CD14-positive monocyte (primary cell): ENCODE measurements around the gene P2RX5. TPM values are rescaled to one million over a fixed set of nuclear protein-coding genes. Genes with fewer than 3 reads are reported as not detected.

ENCODE experiments used
- DNase-seq, 3 donors: peaks; one replicate each; pipeline ENCODE4 v3.0.0-alpha.2; 2011 to 2022
- H2AFZ ChIP-seq: 2 replicates; pipeline ENCODE4 v1.6.0; 2012; ENCODE audit warnings: mild to moderate bottlenecking, low read depth, low read length, inconsistent platforms; ENCODE audit not compliant: insufficient read depth, poor library complexity, severe bottlenecking
- H3K27ac ChIP-seq, 2 donors: 1 replicate in 1 of 2; 2 replicates in 1 of 2; pipeline ENCODE4 v1.5.1; 2012 to 2013; ENCODE audit warnings: low read length in 2 of 2, control low read depth in 1 of 2, inconsistent platforms in 1 of 2, low read depth in 1 of 2, mild to moderate bottlenecking in 1 of 2
- H3K27me3 ChIP-seq, 2 donors: one replicate each; pipeline versions ENCODE4 v1.6.0 to v1.6.1; 2011 to 2013; ENCODE audit warnings: low read length in 2 of 2; ENCODE audit not compliant: control insufficient read depth in 2 of 2, insufficient read depth in 2 of 2
- H3K36me3 ChIP-seq, 2 donors: replicated peaks in 1 of 2; 1 replicate in 1 of 2; 2 replicates in 1 of 2; pipeline versions ENCODE4 v1.5.1 to v1.6.1; 2012 to 2013; ENCODE audit warnings: low read length in 2 of 2, control low read depth in 1 of 2, inconsistent platforms in 1 of 2, mild to moderate bottlenecking in 1 of 2; ENCODE audit not compliant: insufficient read depth in 2 of 2, control insufficient read depth in 1 of 2
- H3K4me1 ChIP-seq, 2 donors: 1 replicate in 1 of 2; 2 replicates in 1 of 2; pipeline versions ENCODE4 v1.5.1 to v1.6.1; 2012 to 2013; ENCODE audit warnings: low read length in 2 of 2, control low read depth in 1 of 2, inconsistent platforms in 1 of 2, mild to moderate bottlenecking in 1 of 2, moderate library complexity in 1 of 2; ENCODE audit not compliant: insufficient read depth in 2 of 2, control insufficient read depth in 1 of 2
- H3K4me2 ChIP-seq: replicated peaks from 2 replicates; pipeline ENCODE3; 2012; ENCODE audit warnings: low read length, moderate library complexity, mild to moderate bottlenecking; ENCODE audit not compliant: poor library complexity, severe bottlenecking; ENCODE audit errors: extremely low read depth
- H3K4me3 ChIP-seq, 3 experiments: fragments of 200-600 bp in 1 of 3; sonication (generic) in 1 of 3; replicated peaks in 1 of 3; 1 replicate in 2 of 3; 2 replicates in 1 of 3; pipeline ENCODE4 v1.5.1; 2011 to 2013; ENCODE audit warnings: low read length in 3 of 3, mild to moderate bottlenecking in 3 of 3, control low read depth in 2 of 3, low read depth in 2 of 3, inconsistent platforms in 1 of 3, moderate library complexity in 1 of 3
- H3K79me2 ChIP-seq: 2 replicates; pipeline ENCODE4 v1.6.0; 2012; ENCODE audit warnings: mild to moderate bottlenecking, control low read depth, inconsistent platforms, low read length, moderate library complexity; ENCODE audit not compliant: insufficient read depth
- H3K9ac ChIP-seq: 2 replicates; pipeline ENCODE4 v1.6.0; 2017; ENCODE audit warnings: low read length, mild to moderate bottlenecking; ENCODE audit not compliant: insufficient read depth, poor library complexity, severe bottlenecking
- H3K9me3 ChIP-seq, 2 donors: replicated peaks in 1 of 2; 1 replicate in 1 of 2; 2 replicates in 1 of 2; pipeline versions ENCODE4 v1.5.1 to v1.6.1; 2012 to 2013; ENCODE audit warnings: low read length in 2 of 2, control low read depth in 1 of 2; ENCODE audit not compliant: control insufficient read depth in 1 of 2, insufficient read depth in 1 of 2
- H4K20me1 ChIP-seq: 2 replicates; pipeline ENCODE4 v1.6.0; 2012; ENCODE audit warnings: mild to moderate bottlenecking, low read length, control low read depth, moderate library complexity; ENCODE audit not compliant: insufficient read depth
- H3K27ac Mint-ChIP-seq, 7 donors: one replicate each; pipeline ENCODE4 v1.8.0; 2020; ENCODE audit warnings: mild to moderate bottlenecking in 7 of 7, mixed read lengths in 7 of 7, moderate library complexity in 6 of 7, inconsistent platforms in 2 of 7
- H3K27me3 Mint-ChIP-seq, 3 donors: one replicate each; pipeline ENCODE4 v1.8.0; 2021 to 2022; ENCODE audit warnings: low read depth in 3 of 3, mild to moderate bottlenecking in 3 of 3, mixed read lengths in 3 of 3, moderate library complexity in 3 of 3, inconsistent platforms in 1 of 3
- H3K36me3 Mint-ChIP-seq, 2 donors: one replicate each; pipeline ENCODE4 v1.8.0; 2020; ENCODE audit warnings: mixed read lengths in 2 of 2, inconsistent platforms in 1 of 2, mild to moderate bottlenecking in 1 of 2
- H3K4me1 Mint-ChIP-seq: one replicate; pipeline ENCODE4 v1.8.0; 2020; ENCODE audit warnings: mild to moderate bottlenecking, mixed read lengths
- H3K4me3 Mint-ChIP-seq, 2 donors: one replicate each; pipeline ENCODE4 v1.8.0; 2020; ENCODE audit warnings: mild to moderate bottlenecking in 2 of 2, mixed read lengths in 2 of 2, moderate library complexity in 1 of 2
- H3K9me3 Mint-ChIP-seq, 7 donors: one replicate each; pipeline ENCODE4 v1.8.0; 2020 to 2022; ENCODE audit warnings: mixed read lengths in 7 of 7, mild to moderate bottlenecking in 6 of 7, moderate library complexity in 6 of 7, inconsistent platforms in 2 of 7
- WGBS: methylation state at CpG from one replicate; pipeline ENCODE4 v1.1.5; 2013; ENCODE audit warnings: missing lambda C conversion rate; ENCODE audit not compliant: insufficient coverage; 5-methylcytosine and 5-hydroxymethylcytosine counted together
- intact Hi-C, 2 donors: fragments of 100-400 bp; cut with micrococcal nuclease; formaldehyde crosslinking; loops; one replicate each; pipeline versions ENCODE4 v1.15.0 to v1.15.1; 2023
- polyA plus RNA-seq, 3 donors: library from polyadenylated mRNA; depleted of rRNA in 1 of 3; unstranded in 2 of 3; stranded (reverse) in 1 of 3; fragments of 300-500 nt in 2 of 3; fragments of >200 nt in 1 of 3; fragmentation: Illumina TruSeq in 2 of 3; gene quantifications; 1 replicate in 2 of 3; 2 replicates in 1 of 3; pipeline ENCODE4 v1.2.3, GENCODE V29; 2012 to 2021
- TF ChIP-seq, protein P1 (sequence below): fragments of 200-600 bp; IDR thresholded peaks from one replicate; pipeline ENCODE4 v1.8.0; 2022; ENCODE audit warnings: antibody characterized with exemption, mild to moderate bottlenecking

The P2RX5 gene
- polyA plus RNA-seq, 3 donors: 0.64 to 8.8 (median 3.4) TPM

GRCh38 chr17:3660311-3660891 lies 35.6 kb downstream of the P2RX5 start:
- H3K79me2 ChIP-seq: no peaks in the 10 kb centered on the region
- H2AFZ ChIP-seq: no peak overlapping the region
- no peak overlapping the region for H3K4me3 ChIP-seq
- H3K4me1 ChIP-seq: no peaks in the 10 kb centered on the region
- TF ChIP-seq, protein P1, sequence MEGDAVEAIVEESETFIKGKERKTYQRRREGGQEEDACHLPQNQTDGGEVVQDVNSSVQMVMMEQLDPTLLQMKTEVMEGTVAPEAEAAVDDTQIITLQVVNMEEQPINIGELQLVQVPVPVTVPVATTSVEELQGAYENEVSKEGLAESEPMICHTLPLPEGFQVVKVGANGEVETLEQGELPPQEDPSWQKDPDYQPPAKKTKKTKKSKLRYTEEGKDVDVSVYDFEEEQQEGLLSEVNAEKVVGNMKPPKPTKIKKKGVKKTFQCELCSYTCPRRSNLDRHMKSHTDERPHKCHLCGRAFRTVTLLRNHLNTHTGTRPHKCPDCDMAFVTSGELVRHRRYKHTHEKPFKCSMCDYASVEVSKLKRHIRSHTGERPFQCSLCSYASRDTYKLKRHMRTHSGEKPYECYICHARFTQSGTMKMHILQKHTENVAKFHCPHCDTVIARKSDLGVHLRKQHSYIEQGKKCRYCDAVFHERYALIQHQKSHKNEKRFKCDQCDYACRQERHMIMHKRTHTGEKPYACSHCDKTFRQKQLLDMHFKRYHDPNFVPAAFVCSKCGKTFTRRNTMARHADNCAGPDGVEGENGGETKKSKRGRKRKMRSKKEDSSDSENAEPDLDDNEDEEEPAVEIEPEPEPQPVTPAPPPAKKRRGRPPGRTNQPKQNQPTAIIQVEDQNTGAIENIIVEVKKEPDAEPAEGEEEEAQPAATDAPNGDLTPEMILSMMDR: no peak
- no peaks in the 10 kb centered on the region for H3K27me3 ChIP-seq
- no peak overlapping the region for H3K27ac ChIP-seq
- Mint-ChIP-seq H3K4me1 (peaks cover 3% of the 10 kb centered on the region), H3K36me3 (peaks cover 19 to 58% of the 10 kb centered on the region in 2 donors), H3K9me3 (no peaks in the 10 kb centered on the region), H3K27me3 (peaks cover 0 to 3% (median 2%) of the 10 kb centered on the region in 3 donors), H3K27ac (no peak overlapping the region), H3K4me3 (no peak overlapping the region)
- 94% methylated on average over 23 of the region's 23 CpGs for WGBS
- H3K4me2 ChIP-seq: no peak overlapping the region
- H3K9me3 ChIP-seq: no peaks in the 10 kb centered on the region
- no peaks in the 10 kb centered on the region for H4K20me1 ChIP-seq
- intact Hi-C loops: no loop called here
- no peak for DNase-seq
- H3K9ac ChIP-seq: no peak overlapping the region
- peaks cover 30 to 51% of the 10 kb centered on the region in 2 donors for H3K36me3 ChIP-seq

DNA sequence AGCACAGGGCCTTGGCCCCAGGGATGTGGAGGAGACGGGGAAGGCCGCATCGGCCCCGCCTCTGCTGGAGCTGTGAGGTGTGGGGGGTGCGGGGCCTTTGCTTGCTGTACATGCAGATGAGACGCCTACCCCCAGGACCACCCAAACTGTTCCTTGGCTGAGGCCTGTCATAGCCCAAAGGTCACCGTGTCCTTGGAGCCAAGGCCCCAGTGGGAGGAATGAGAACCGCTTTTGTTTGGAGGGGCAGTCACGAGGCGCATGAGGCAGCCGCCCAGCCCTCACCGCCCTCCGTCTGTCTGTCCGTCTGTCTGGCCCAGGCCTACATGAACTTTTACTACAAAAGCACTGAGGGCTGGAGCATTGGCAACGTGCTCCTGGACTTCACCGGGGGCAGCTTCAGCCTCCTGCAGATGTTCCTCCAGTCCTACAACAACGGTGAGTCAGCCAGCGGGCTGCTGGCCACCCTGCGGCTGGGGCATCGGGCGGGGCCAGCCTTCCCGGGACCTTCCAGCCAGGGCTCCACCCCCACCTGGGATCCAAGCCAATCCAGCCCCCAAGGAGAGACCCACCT lies 36.3 kb downstream of the P2RX5 start:
- Mint-ChIP-seq H3K27me3 (peaks cover 0 to 2% (median 0%) of the 10 kb centered on the region in 3 donors), H3K9me3 (peaks cover 0 to 2% (median 0%) of the 10 kb centered on the region in 7 donors), H3K4me1 (peaks cover 3% of the 10 kb centered on the region), H3K36me3 (peaks cover 21 to 55% of the 10 kb centered on the region in 2 donors), H3K4me3 (no peak overlapping the region), H3K27ac (peak overlapping the region in 1 of 7 donors; percentile 63)
- Histone ChIP-seq H3K4me3 (no peak overlapping the region), H3K79me2 (no peaks in the 10 kb centered on the region), H2AFZ (no peak overlapping the region), H4K20me1 (no peaks in the 10 kb centered on the region), H3K9ac (no peak overlapping the region), H3K9me3 (no peaks in the 10 kb centered on the region), H3K4me2 (no peak overlapping the region), H3K4me1 (no peaks in the 10 kb centered on the region), H3K27ac (no peak overlapping the region), H3K27me3 (no peaks in the 10 kb centered on the region), H3K36me3 (peaks cover 30 to 50% of the 10 kb centered on the region in 2 donors)
- TF ChIP-seq, protein P1: no peak
- intact Hi-C loops: no loop called here
- no peak for DNase-seq
- WGBS: 88% methylated on average over 14 of the region's 22 CpGs
